ENCODE results near the gene PKNOX2. TPM values are rescaled to one million over a fixed set of nuclear protein-coding genes. Genes with fewer than 3 reads are reported as not detected.

Gene PKNOX2
- total and polyA plus RNA-seq, 10 of the 15 experiments (the other 5 are each of a cell fraction or from before 2014, with no cell fraction given), result not detected

- ChIA-PET POLR2A (interaction anchor here (0.6 to 7.1 kb wide), 7 partner anchors 11 to 1925 kb away, joined by 3 to 121 read pairs (median 11); no protein-coding TSS in a partner anchor), CTCF (interaction anchor here (0.7 to 6.5 kb wide), 15 partner anchors 11 to 283 kb away, joined by 3 to 108 read pairs (median 5); no protein-coding TSS in a partner anchor), SMC1A (ENCODE audit: uncharacterized antibody, unreplicated experiment) (interaction anchor here (1.3 to 6.8 kb wide), 9 partner anchors 8 to 417 kb away, joined by 3 to 250 read pairs (median 4); no protein-coding TSS in a partner anchor), RAD21 (ENCODE audit: unreplicated experiment) (interaction anchor here (0.6 to 7.8 kb wide), 8 partner anchors 14 to 31 kb away, joined by 3 to 343 read pairs (median 7); no protein-coding TSS in a partner anchor)
- no peak for ATAC-seq
- H2AFZ ChIP-seq (ENCODE audit: control insufficient read depth, low read depth, low read length), result no peak overlapping the region
- no peak for DNase-seq (ENCODE audit: low read depth, low spot score)
- in situ Hi-C loops (cut with MboI), result no loop called here
- intact Hi-C loops (cut with micrococcal nuclease; ENCODE audit: unreplicated experiment), result no loop called here
- H3K9ac ChIP-seq (ENCODE audit: control insufficient read depth, insufficient read depth, low read length), result no peak overlapping the region
- H3K4me1 ChIP-seq (ENCODE audit: control insufficient read depth, insufficient read depth, low read length), result no peaks in the 10 kb centered on the region
- H3K79me2 ChIP-seq (ENCODE audit: control insufficient read depth, insufficient read depth, low read length), result no peaks in the 10 kb centered on the region
- BruUV-seq (replicated peaks), result no TSS peak
- H3K4me2 ChIP-seq (ENCODE audit: control insufficient read depth, insufficient read depth), result no peak overlapping the region
- WGBS (ENCODE audit: insufficient coverage, insufficient replicate concordance, low lambda C conversion rate, missing lambda C conversion rate), result 50% methylated on average over 4 of the region's 4 CpGs
- no peaks in the 10 kb centered on the region for H3K36me3 ChIP-seq (ENCODE audit: control insufficient read depth in 2 of 2, insufficient read depth in 2 of 2, low read length in 1 of 2)
- H3K27me3 ChIP-seq (replicated peaks in 1 of 2; ENCODE audit: control insufficient read depth in 2 of 2, insufficient read depth in 2 of 2, low read length in 1 of 2), result peaks cover 1 to 2% of the 10 kb centered on the region in 2 experiments; a peak in 3 of 4 replicates
- H3K27ac ChIP-seq (ENCODE audit: control insufficient read depth, insufficient read depth), result no peak overlapping the region
- no peaks in the 10 kb centered on the region for H3K9me3 ChIP-seq (replicated peaks; ENCODE audit: control insufficient read depth, insufficient read depth, low read length)
- no peak for FAIRE-seq
- no peak overlapping the region for H3K4me3 ChIP-seq
- H4K20me1 ChIP-seq (ENCODE audit: control insufficient read depth, insufficient read depth), result no peaks in the 10 kb centered on the region
- TF ChIP-seq, protein P1, sequence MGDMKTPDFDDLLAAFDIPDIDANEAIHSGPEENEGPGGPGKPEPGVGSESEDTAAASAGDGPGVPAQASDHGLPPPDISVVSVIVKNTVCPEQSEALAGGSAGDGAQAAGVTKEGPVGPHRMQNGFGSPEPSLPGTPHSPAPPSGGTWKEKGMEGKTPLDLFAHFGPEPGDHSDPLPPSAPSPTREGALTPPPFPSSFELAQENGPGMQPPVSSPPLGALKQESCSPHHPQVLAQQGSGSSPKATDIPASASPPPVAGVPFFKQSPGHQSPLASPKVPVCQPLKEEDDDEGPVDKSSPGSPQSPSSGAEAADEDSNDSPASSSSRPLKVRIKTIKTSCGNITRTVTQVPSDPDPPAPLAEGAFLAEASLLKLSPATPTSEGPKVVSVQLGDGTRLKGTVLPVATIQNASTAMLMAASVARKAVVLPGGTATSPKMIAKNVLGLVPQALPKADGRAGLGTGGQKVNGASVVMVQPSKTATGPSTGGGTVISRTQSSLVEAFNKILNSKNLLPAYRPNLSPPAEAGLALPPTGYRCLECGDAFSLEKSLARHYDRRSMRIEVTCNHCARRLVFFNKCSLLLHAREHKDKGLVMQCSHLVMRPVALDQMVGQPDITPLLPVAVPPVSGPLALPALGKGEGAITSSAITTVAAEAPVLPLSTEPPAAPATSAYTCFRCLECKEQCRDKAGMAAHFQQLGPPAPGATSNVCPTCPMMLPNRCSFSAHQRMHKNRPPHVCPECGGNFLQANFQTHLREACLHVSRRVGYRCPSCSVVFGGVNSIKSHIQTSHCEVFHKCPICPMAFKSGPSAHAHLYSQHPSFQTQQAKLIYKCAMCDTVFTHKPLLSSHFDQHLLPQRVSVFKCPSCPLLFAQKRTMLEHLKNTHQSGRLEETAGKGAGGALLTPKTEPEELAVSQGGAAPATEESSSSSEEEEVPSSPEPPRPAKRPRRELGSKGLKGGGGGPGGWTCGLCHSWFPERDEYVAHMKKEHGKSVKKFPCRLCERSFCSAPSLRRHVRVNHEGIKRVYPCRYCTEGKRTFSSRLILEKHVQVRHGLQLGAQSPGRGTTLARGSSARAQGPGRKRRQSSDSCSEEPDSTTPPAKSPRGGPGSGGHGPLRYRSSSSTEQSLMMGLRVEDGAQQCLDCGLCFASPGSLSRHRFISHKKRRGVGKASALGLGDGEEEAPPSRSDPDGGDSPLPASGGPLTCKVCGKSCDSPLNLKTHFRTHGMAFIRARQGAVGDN (IDR thresholded peaks at IDR 0.05), result peak; percentile 21; the same call in 1 of the 2 replicates
- TF ChIP-seq RELA (IDR thresholded peaks at IDR 0.05; ENCODE audit: borderline replicate concordance, partially characterized antibody), result no peak
- TF ChIP-seq WRNIP1 (IDR thresholded peaks at IDR 0.05; ENCODE audit: borderline replicate concordance, low read depth, low read length), result no peak
- TF ChIP-seq FOS (IDR thresholded peaks at IDR 0.05; ENCODE audit: borderline replicate concordance, extremely low read depth, insufficient read length), result no peak
These were observed 209.8 kb downstream of the PKNOX2 start for GRCh38 chr11:125374398-125374797.

Measured in GM12878 (cell line).